Measurements from ENCODE around the gene TFF2. TPM values are rescaled to one million over a fixed set of nuclear protein-coding genes. Genes with fewer than 3 reads are reported as not detected.

TFF2 gene
- total RNA-seq, 4 donors from 2014 or later: not detected

GRCh38 chr21:42377951-42378340 is 27.2 kb upstream of the TFF2 start:
- Histone ChIP-seq H3K36me3 (no peaks in the 10 kb centered on the region), H3K27me3 (peaks cover 0 to 14% (median 0%) of the 10 kb centered on the region in 3 donors), H3K4me3 (no peak overlapping the region), H3K9me3 (no peaks in the 10 kb centered on the region), H3K27ac (no peak overlapping the region), H3K4me1 (no peaks in the 10 kb centered on the region)
- intact Hi-C loops (cut with DNase I; ENCODE audit: low total_unique reads) (no loop called here), in situ Hi-C loops (cut with MboI; ENCODE audit: low sequenced_read_pairs in 4 of 4) (no loop called here)
- no peak for DNase-seq
- TF ChIP-seq CTCF (IDR thresholded peaks at IDR 0.05 in 4 of 5, conservative IDR thresholded peaks at IDR 0.05 in 1 of 5): no peak
- no peak for TF ChIP-seq POLR2A (IDR thresholded peaks at IDR 0.05)
- ATAC-seq: no peak

- in situ Hi-C loops (cut with MboI; ENCODE audit: low sequenced_read_pairs in 4 of 4) (no loop called here), intact Hi-C loops (cut with DNase I; ENCODE audit: low total_unique reads) (no loop called here)
- Histone ChIP-seq H3K9me3 (no peaks in the 10 kb centered on the region), H3K27me3 (peaks cover 0 to 14% (median 0%) of the 10 kb centered on the region in 3 donors), H3K27ac (no peak overlapping the region), H3K4me1 (no peaks in the 10 kb centered on the region), H3K4me3 (no peak overlapping the region), H3K36me3 (no peaks in the 10 kb centered on the region)
- TF ChIP-seq POLR2A (IDR thresholded peaks at IDR 0.05) (no peak), CTCF (IDR thresholded peaks at IDR 0.05 in 4 of 5, conservative IDR thresholded peaks at IDR 0.05 in 1 of 5) (no peak)
- ATAC-seq: no peak
- no peak for DNase-seq
Observed at GRCh38 chr21:42377211-42377950, 26.6 kb upstream of the TFF2 start.

GRCh38 chr21:42376338-42376982 is 25.7 kb upstream of the TFF2 start:
- TF ChIP-seq CTCF (IDR thresholded peaks at IDR 0.05 in 4 of 5, conservative IDR thresholded peaks at IDR 0.05 in 1 of 5): no peak
- TF ChIP-seq POLR2A (IDR thresholded peaks at IDR 0.05): no peak
- in situ Hi-C loops (cut with MboI; ENCODE audit: low sequenced_read_pairs in 4 of 4): no loop called here
- Histone ChIP-seq H3K4me3 (no peak overlapping the region), H3K4me1 (no peaks in the 10 kb centered on the region), H3K27me3 (peaks cover 0 to 14% (median 0%) of the 10 kb centered on the region in 3 donors), H3K9me3 (no peaks in the 10 kb centered on the region), H3K27ac (no peak overlapping the region), H3K36me3 (no peaks in the 10 kb centered on the region)
- DNase-seq (no peak), ATAC-seq (no peak)
- intact Hi-C loops (cut with DNase I; ENCODE audit: low total_unique reads): no loop called here

GRCh38 chr21:42375966-42376337 is 25.2 kb upstream of the TFF2 start:
- no peak for TF ChIP-seq POLR2A (IDR thresholded peaks at IDR 0.05)
- TF ChIP-seq CTCF (IDR thresholded peaks at IDR 0.05 in 4 of 5, conservative IDR thresholded peaks at IDR 0.05 in 1 of 5): no peak
- H3K4me3 ChIP-seq: no peak overlapping the region
- peaks cover 0 to 14% (median 0%) of the 10 kb centered on the region in 3 donors for H3K27me3 ChIP-seq
- no peaks in the 10 kb centered on the region for H3K36me3 ChIP-seq
- intact Hi-C loops (cut with DNase I; ENCODE audit: low total_unique reads): no loop called here
- ATAC-seq (no peak), DNase-seq (no peak)
- H3K27ac ChIP-seq: no peak overlapping the region
- in situ Hi-C loops (cut with MboI; ENCODE audit: low sequenced_read_pairs in 4 of 4): no loop called here
- no peaks in the 10 kb centered on the region for H3K4me1 ChIP-seq
- H3K9me3 ChIP-seq: no peaks in the 10 kb centered on the region

Measured in gastrocnemius medialis (tissue), 4 donors.